Measurements from ENCODE around the gene KRTAP12-3.

KRTAP12-3 gene

GRCh38 chr21:44657635-44658540, at the start of gene KRTAP12-3:
KRTAP12-3 (plus strand) TSS chr21:44657932; CDS start chr21:44657980, 48 bp downstream.
- TF ChIP-seq USF1 (IDR thresholded peaks at IDR 0.05) (no peak), CEBPB (IDR thresholded peaks at IDR 0.05) (no peak), ZBTB7A (IDR thresholded peaks at IDR 0.05; ENCODE audit: low read depth) (no peak), TEAD4 (IDR thresholded peaks at IDR 0.05) (no peak)

GRCh38 chr21:44609193-44609592, 48.5 kb upstream of the KRTAP12-3 start:
- no peak for TF ChIP-seq YY1 (IDR thresholded peaks at IDR 0.05; ENCODE audit: low read depth)
- TF ChIP-seq MAX (IDR thresholded peaks at IDR 0.05): no peak
- no peak for TF ChIP-seq NFIC (IDR thresholded peaks at IDR 0.05)
- no peak for TF ChIP-seq TCF12 (IDR thresholded peaks at IDR 0.05; ENCODE audit: low read depth)
- TF ChIP-seq RAD21 (IDR thresholded peaks at IDR 0.05; ENCODE audit: low read depth): no peak
- TF ChIP-seq FOXM1 (IDR thresholded peaks at IDR 0.05; ENCODE audit: borderline replicate concordance, low read depth): no peak
- no peak for TF ChIP-seq USF1 (IDR thresholded peaks at IDR 0.05)
- TF ChIP-seq CREB1 (IDR thresholded peaks at IDR 0.05; ENCODE audit: low read depth): no peak
- TF ChIP-seq EGR1 (IDR thresholded peaks at IDR 0.05): no peak
- TF ChIP-seq EP300 (IDR thresholded peaks at IDR 0.05; ENCODE audit: borderline replicate concordance): no peak
- TF ChIP-seq TAF1 (IDR thresholded peaks at IDR 0.05; ENCODE audit: low read depth): no peak
- no peak for TF ChIP-seq CEBPB (IDR thresholded peaks at IDR 0.05)
- no peak for TF ChIP-seq REST (IDR thresholded peaks at IDR 0.05; ENCODE audit: low read depth)

GRCh38 chr21:44611551-44611950, 46.2 kb upstream of the KRTAP12-3 start:
- TF ChIP-seq CREB1 (IDR thresholded peaks at IDR 0.05; ENCODE audit: low read depth): no peak
- TF ChIP-seq REST (IDR thresholded peaks at IDR 0.05; ENCODE audit: low read depth): no peak
- TF ChIP-seq MAX (IDR thresholded peaks at IDR 0.05): no peak
- no peak for TF ChIP-seq TAF1 (IDR thresholded peaks at IDR 0.05; ENCODE audit: low read depth)
- no peak for TF ChIP-seq EP300 (IDR thresholded peaks at IDR 0.05; ENCODE audit: borderline replicate concordance)
- no peak for TF ChIP-seq YY1 (IDR thresholded peaks at IDR 0.05; ENCODE audit: low read depth)
- TF ChIP-seq EGR1 (IDR thresholded peaks at IDR 0.05): no peak
- TF ChIP-seq TCF12 (IDR thresholded peaks at IDR 0.05; ENCODE audit: low read depth): no peak
- TF ChIP-seq TEAD4 (IDR thresholded peaks at IDR 0.05): no peak
- TF ChIP-seq RAD21 (IDR thresholded peaks at IDR 0.05; ENCODE audit: low read depth): no peak
- no peak for TF ChIP-seq NFIC (IDR thresholded peaks at IDR 0.05)
- TF ChIP-seq CEBPB (IDR thresholded peaks at IDR 0.05): no peak
- no peak for TF ChIP-seq USF1 (IDR thresholded peaks at IDR 0.05)

GRCh38 chr21:44612029-44612486, 45.7 kb upstream of the KRTAP12-3 start, which contains the start of gene KRTAP10-8:
KRTAP10-8 (plus strand) TSS chr21:44612079; CDS start chr21:44612101, 22 bp downstream.
- TF ChIP-seq RAD21 (IDR thresholded peaks at IDR 0.05; ENCODE audit: low read depth) (no peak), USF1 (IDR thresholded peaks at IDR 0.05) (no peak)

GRCh38 chr21:44612669-44613229, 45.0 kb upstream of the KRTAP12-3 start:
- no peak for TF ChIP-seq TEAD4 (IDR thresholded peaks at IDR 0.05)
- TF ChIP-seq REST (IDR thresholded peaks at IDR 0.05; ENCODE audit: low read depth): no peak
- TF ChIP-seq CREB1 (IDR thresholded peaks at IDR 0.05; ENCODE audit: low read depth): no peak
- TF ChIP-seq YY1 (IDR thresholded peaks at IDR 0.05; ENCODE audit: low read depth): no peak
- no peak for TF ChIP-seq EGR1 (IDR thresholded peaks at IDR 0.05)
- TF ChIP-seq TAF1 (IDR thresholded peaks at IDR 0.05; ENCODE audit: low read depth): no peak
- TF ChIP-seq EP300 (IDR thresholded peaks at IDR 0.05; ENCODE audit: borderline replicate concordance): no peak

Data from Ishikawa (cell line).